Occipital lobe (tissue), 2 donors: ENCODE measurements around the gene GRIN2C. TPM values are rescaled to one million over a fixed set of nuclear protein-coding genes. Genes with fewer than 3 reads are reported as not detected.

Experiments used
- DNase-seq: peaks from one replicate; lab custom pipeline; 2025; lab: John Stamatoyannopoulos, UW
- total RNA-seq: library from RNA; depleted of rRNA; stranded (reverse); fragments of >200 nt; gene quantifications from one replicate; pipeline ENCODE4 v1.2.3, GENCODE V29; 2014

The GRIN2C gene
- total RNA-seq, 1 donor from 2014 or later: 0.47 TPM

- no peak for DNase-seq
These were observed 10.9 kb downstream of the GRIN2C start for GRCh38 chr17:74848656-74849399.

DNA sequence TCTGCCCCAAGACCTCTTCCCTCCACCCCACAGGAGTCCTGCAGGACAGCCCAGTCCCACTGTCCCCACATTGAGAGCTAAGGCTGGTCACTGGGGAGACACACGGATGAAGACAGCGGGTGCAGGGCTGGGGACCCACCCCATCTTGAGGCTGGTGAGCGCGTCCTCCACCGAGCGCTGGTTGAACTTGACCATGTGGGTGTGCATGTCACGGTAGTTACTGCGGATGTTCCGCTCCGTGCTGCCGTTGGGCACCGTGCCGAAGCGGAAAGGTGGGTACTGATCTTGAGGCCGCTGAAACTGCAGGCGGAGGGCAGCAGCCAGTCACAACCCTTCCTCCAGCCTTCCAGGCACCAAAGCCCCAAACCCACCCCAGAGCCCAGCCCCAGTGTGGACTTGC is 13.1 kb downstream of the GRIN2C start:
- no peak for DNase-seq

GRCh38 chr17:74843352-74843627 is 16.4 kb downstream of the GRIN2C start:
- no peak for DNase-seq

DNA sequence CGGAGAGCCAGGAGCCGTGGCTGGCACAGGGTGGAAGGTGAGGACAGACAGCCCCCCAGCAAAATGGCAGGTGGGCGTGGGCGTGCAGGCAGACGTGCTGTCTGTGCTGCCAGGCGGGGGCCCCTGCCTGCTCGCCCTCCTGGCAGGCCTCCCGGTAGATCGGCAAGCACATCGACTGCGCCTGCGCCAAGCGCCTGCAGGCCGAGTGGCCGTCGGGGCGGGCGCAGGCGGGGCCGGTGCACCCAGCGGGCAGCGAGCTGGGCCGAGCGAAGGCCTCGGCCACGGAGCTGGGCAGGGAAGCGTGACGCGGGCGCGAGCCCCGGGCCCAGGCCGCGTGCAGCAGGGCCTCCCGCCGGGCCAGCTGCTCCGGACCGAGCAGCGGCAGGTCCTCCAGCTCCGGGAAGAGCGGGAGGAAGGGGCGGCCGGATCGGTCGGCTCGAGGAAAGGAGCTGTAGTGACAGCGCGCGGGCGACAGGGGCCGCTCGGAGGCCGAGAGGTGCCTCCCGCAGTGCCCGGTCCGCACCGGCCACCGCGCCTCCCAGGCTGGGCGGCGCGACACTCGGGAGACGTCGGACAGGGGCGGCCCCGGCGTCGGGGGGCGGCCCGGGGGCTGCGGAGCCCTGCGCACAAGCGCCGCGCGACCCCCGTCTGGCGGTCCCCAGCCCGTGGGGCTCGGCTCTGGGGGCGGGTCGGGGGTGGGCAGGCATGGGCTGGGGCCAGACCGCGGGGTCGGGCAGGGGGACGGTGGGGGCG is 16.9 kb downstream of the GRIN2C start:
- DNase-seq: peak; percentile 31

GRCh38 chr17:74842146-74842598 is 17.5 kb downstream of the GRIN2C start:
- no peak for DNase-seq

- DNase-seq: peak; percentile 22
These were observed 18.6 kb downstream of the GRIN2C start for GRCh38 chr17:74840989-74841666.

- no peak for DNase-seq
These were observed 19.5 kb downstream of the GRIN2C start for GRCh38 chr17:74839990-74840852.

DNA sequence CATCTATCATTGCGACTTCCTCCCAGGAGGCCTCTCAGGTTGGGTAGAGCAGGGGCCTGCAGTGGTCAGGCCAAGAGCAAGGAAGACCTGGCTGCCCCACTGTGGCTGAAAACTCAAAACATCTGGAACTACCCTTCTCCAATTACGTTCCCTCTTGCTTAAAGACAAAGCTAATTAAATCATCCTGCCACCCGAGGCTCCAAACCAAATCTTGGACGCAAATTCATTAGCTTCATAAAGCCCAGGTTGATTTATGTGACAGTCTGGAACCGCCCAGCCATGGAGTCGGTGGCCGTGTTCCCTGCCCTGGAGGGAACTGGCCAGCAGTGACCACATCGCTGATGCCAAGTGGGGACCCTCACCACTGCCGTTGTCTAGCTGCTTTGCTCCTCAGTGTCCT is 21.4 kb downstream of the GRIN2C start:
- DNase-seq: no peak

DNA sequence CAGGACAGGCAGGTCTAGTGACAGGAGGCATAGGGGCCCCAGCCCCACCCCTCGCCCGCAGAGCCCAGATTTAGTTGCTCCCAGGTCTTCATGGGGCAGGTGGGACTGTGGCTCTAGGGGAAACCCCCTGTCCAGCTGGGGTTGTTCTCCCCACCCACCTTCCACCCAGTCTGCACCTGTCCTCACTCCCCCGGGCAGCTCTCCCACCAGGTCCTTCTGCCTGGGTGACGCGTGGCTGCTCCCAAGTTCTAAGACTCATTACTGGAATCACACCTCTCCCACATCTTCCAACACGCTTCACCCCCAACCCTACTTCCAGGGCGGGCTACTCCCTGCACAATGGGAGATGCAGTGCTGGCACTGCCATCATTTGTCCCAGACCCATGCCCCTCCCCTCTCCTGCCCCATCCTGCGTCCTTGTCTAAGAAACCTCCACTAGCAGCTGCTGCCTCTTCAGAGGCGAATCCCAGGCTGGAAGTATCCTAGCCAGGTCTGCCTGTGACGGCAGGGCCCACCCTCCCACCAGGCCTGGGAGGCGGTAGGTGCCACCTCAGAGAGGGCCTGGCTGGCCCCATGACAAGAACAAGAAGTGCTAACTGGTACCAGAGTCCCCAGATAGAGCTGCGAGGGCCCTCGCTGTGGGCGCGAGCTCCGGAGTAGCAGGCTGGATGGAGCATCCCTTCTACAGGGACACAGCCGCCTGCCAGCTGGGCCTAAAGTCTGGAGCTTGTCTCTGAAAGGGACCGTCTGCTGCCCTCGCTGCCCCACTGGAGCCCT is 22.8 kb downstream of the GRIN2C start:
- DNase-seq: peak; percentile 26

DNA sequence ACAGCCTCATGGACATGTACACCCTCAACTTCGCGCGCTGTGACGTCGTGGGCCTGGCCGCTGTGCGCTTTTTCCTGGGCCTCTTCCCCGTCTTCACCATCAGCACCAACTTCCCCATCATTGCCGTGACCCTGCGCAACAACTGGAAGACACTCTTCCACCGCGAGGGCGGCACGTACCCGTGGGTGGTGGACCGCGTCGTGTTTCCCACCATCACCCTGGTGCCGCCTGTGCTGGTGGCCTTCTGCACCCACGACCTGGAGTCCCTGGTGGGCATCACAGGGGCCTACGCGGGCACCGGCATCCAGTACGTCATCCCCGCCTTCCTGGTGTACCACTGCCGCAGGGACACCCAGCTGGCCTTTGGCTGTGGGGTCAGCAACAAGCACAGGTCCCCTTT is 23.5 kb downstream of the GRIN2C start:
- no peak for DNase-seq

DNA sequence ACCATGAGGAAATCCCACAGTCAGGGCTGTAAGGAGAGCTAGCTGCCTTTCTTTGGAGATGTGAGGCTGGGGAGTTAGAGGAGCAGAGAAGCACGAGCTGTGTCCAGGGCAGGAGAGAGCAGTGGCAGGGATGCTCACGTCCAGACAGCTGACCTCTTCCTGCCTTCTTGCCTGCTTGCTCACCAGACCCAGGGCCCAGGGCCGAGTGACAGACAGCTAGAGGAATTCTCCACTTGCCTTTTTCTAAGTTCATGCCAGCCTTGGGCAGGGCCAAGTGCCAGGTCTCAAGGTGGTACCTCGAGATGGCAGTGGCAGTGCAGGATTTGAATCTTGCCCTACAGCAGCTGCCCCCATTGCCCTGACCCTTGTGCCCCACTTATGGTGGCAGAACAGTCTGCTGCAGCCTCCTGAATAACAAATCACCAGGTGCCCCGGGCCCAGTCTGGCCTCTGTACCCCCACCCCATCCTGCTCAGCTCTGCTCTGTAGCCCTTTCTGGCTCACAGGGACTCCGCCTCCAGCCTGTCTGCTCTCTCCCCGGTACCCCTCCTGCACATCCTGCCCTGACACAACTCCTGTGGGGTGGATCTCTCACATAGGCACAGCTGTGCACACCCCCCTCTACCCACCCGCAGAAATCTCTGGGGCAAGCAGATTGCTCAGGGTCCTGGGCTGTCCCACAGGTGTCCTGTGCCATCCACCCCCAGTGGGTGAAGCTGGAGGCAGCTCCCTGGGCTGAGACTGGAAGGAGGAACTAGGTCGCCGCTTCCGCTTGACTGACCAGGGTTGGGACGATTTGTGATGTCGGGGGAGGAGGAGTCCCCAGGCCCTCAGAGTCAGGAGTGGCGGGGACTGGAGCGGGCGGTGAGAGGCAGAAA is 25.9 kb downstream of the GRIN2C start:
- DNase-seq: no peak

- no peak for DNase-seq
These were observed 27.3 kb downstream of the GRIN2C start for GRCh38 chr17:74832421-74832820.

DNA sequence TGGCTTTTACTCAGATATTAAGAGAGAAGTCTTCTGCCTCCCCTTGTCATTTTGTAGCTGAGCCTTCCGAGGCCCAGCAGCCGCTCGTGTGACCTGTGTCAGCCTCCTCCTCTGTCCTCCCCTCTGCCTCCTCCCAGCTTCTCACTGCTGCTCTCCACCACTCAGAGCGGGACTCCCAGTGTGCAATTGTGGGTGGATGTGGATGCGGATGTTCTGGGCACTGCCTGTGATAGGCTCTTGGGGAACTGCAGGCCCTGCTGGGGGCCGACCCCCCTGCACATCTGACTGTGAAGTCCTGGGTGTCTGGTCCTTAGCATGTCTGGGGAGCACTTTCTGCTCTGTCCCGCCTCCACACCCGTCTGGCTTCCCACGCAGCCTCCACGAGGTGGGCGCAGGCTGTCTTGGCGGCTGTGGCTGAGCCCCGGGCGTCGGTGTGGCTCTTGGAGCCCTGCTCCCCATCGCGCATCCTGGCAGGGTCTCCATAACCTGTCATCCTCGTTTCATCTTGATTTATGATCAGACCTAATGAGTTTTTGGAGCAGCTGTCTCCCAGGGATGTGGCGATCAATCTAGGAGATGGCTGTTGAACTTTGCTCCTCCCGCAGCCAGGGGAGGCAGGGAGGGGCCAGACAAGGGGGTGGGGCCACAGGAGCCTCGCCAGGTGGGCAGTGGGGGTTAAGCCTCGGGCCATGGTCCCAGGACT is 28.1 kb downstream of the GRIN2C start:
- no peak for DNase-seq

GRCh38 chr17:74830861-74831260 is 28.8 kb downstream of the GRIN2C start:
- DNase-seq: no peak

GRCh38 chr17:74827800-74828199 is 31.9 kb downstream of the GRIN2C start:
- no peak for DNase-seq

- DNase-seq: no peak
These were observed 33.5 kb downstream of the GRIN2C start for GRCh38 chr17:74825952-74826719.

DNA sequence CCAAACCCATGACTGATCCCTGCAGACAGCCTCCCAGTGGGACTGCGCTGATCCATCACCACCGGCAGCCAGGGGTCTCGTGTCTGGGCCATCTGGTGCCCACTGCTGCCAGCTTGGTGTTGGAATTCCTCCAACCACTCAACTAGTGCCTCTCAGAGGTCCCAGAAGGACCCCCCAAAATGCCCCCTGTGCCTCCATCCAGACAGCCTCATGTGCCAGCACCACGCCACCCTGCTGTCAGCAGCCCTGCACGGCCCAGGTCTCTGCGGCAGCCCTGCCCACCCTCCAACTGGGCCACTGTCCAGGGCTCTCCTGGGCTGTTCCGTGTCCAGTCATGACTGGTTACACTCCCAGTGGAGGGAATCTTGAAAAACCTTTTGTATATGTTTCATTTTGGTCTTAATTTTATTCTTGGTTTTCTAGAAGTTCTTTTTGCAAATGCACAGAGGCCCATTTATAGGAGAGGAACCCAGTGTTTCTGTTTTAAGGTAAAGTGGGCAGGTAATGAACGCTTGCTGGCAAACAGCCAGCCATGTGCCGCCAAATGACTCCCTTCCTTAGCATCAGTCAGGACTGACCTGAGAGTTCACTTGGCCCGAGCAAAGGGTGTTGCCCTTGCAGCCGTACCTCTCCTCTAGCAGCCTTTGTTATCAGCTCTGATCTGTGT is 34.6 kb downstream of the GRIN2C start:
- DNase-seq: no peak

- no peak for DNase-seq
These were observed 36.7 kb downstream of the GRIN2C start for GRCh38 chr17:74822939-74823367.
